Hindlimb muscle (tissue), 1 donor: ENCODE data around the gene IQGAP2. TPM values are rescaled to one million over a fixed set of nuclear protein-coding genes. Genes with fewer than 3 reads are reported as not detected.
"Not testable (repeated sequence)": the region's sequence is repeated elsewhere in the genome, so short reads cannot be mapped to it uniquely, and the experiment has no call there.

Experiments
- DNase-seq: peaks from one replicate; pipeline ENCODE4 v3.0.0-alpha.2; 2013
- polyA plus RNA-seq: library from polyadenylated mRNA; unstranded; fragments of 120-200 nt; gene quantifications from one replicate; pipeline ENCODE4 v1.2.1, GENCODE V29; 2013; ENCODE audit not compliant: insufficient read length

Gene IQGAP2
- polyA plus RNA-seq, 1 donor: 6.6 TPM

DNA sequence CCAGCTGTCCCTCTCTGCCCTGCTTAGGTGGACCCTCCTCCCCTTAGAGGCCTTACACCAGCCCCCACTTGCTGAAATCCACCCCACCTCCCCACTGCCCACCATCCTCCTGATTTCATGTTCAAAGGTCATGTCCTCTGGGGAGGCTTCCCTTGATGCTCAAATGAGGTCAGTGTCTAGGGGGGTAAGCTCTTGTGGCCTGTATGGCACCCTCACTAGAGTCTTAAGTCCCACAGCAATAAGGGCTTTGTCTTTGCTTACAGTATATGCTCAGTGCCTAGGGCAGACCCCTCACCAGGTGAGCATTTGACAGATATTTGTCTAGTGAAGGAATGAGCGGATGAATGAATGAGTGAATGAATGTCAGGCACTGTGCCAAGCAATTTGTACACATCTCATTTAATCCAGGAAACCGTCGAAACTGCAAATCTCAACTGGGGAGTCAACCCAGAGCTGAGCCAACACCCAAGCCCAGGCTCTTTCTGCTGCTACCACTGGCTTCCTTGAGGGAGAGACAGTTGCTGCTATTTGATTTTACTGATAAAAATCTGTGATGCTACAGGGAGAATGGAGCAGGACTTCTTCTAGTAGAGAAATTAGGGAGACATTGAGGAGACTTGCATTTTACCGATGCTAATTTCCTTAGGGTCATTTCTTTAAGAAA is 101.9 kb downstream of the IQGAP2 start:
- DNase-seq: no peak

DNA sequence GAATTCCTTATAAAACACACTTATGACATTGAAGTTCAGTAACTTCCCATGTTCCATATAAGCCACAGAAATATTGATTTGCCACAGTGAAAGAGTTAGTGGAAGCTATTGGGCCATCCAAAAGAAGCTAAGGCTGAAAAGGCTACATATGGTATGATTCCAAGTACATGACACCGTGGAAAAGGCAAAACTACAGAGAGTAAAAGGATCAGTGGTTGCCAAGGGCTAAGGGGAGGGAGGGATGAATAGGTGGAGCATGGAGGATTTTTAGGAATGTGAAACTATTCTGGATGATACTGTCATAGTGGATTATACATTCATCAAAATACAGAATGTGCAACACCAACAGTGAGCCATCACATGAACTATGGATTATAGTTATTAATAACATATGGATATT is 110.4 kb downstream of the IQGAP2 start:
- DNase-seq: peak; percentile 40

DNA sequence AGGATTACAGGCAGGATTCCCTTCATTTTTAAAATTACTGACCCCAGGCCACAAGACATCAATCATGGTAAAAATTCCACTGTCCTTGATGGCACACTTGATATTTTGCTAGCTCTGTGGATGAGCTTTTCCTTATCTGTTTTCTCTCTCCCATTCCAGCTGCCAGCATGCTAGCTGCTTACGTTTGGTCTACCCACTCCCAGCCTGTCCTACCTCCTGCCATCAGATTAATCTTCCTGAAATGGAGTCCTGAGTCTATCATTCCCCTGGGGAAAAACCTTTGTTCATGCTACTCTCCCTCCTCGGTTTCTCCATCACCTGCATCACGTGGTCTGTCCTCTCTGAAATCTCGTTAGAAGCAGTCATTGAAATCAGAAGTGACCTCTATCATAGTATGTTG is 111.2 kb downstream of the IQGAP2 start:
- DNase-seq: no peak

DNA sequence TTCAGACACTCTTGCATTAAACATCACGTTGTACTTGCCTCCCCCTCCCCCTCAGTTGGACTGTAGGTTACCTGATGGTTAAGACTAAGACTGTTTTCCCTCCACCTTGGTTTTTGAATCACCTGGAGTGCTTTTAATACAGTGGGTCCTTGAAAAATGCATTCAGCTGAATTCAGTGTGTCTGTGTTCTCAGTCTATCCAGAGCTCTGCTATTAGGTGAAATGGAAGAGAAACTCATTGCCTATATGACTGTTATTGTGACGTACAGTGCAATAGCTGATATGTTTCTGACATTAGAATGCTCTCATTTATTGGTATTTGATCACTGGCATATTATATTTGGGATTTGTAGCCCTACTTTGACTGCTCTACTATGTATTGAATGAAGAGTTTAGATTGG is 111.6 kb downstream of the IQGAP2 start:
- no peak for DNase-seq

DNA sequence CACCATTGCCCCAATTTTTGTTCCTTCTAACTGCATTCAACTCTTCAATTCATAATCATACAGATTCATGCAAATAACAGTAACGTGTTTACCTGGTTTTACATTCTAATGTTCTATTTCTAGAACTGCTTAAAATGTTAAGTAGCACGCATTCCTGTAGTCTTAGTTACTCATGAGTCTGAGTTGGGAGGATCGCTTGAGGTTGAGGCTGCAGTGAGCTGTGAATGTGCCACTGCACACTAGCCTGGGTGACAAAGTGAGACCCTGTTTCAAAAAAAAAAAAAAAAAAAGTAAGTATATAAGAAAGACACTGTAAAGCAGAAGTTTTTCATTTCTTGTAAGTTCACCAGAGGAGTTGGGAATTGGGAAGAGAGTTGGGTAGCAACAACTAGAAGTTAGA is 114.2 kb downstream of the IQGAP2 start:
- DNase-seq: no peak

DNA sequence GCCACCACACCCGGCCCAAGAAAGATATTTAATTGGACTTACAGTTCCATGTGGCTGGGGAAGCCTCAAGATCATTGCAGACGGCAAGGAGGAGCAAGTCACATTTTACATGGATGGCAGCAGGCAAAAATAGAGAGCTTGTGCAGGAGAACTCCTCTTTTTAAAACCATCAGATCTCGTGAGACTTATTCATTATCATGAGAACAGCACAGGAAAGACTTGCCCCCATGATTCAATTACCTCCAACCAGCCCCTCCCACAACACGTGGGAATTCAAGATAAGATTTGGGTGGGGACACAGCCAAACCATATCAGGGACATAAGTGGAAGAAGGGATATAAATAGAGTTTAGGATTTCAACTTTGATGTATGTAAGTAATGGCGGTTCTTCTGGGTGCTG is 115.2 kb downstream of the IQGAP2 start:
- not testable (repeated sequence) for DNase-seq

DNA sequence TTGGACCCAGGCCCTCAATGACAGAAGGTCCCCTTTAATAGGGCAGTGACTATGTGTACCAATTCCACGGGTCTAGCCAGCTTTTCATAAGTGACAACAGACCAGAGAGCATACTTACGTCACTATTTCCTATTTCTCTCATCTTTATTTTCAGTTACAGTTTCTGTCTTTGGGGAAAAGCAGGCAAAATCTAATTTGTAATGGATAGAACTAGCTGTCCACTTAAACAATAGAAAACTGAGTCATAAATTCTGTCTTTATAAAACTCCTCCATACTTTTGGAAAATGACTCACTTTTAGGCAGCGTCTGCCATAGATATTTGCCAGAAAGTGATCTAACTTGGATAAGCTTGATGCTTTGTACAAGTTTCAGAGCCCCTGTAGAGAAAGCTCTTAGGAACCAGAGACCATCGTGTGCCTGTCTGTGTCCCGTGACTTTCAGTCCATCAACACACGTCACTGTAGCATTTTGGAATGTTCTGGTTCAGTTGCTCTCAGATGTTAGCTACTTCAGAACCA is 118.2 kb downstream of the IQGAP2 start:
- DNase-seq: peak; percentile 87

DNA sequence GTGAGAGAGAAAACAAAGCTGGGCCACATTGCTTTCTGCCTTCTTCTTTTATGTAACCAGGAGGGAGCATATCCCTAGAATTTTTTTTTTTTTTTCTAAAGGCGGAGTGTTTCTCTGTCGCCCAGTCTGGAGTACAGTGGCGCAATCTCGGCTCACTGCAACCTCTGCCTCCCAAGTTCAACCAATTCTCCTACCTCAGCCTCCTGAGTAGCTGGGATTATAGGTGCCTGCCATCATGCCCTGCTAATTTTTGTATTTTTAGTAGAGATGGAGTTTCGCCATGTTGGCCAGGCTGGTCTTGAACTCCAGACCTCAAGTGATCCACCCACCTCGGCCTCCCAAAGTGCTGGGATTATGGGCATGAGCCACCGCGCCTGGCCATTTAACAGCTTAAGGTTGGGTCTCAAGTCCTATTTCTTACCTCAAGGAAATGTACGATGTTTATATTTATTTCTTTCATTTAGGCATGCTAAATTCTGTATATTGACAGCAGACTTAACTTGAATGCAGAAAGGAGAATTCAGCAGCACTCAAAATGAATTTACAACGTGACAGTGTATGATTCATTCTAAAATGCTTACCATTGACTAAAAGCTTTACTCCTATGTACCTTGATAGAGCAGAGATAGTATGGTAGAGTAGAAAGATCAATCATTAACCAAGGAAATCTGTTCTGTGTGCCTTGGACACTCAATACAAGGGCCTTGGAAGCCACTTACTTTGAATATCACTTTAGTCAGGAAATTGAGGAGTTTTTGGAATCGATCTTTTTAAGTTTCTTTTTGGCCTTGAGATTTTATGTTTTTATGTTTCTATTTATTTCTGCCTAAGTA is 119.2 kb downstream of the IQGAP2 start:
- DNase-seq: no peak

DNA sequence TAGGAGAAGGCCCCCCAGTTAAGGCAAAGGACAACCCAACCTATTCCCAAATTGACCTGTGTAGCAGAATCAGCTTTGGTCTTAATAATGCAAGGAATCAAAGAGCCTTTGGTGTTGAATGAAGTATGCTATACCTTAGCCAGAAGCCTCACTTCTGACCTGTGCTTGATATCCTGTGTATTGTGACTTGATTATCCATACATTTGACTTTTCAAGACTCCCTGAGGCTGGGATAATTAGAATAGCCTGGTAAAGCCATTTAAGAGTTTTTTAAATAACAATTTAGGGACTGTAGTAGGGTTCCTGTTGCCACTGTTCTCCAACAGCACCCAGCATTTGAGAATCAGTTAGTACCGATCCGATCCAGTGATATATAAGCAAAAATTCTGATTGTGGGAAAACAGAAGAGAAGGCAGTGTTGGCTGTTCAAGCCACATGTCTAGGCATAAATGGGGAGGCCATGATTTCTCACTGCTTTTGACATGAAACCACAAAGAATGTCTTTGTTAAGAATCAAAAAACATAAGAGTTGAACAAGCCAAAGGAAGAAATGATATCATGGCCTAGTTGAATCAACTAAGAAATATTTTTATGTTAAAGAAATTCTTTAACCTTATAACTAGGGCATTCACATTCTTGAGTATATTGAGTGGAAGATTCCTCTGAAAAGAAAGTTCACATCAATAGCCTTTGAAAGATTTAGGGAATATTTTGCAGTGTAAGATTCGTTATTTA is 121.2 kb downstream of the IQGAP2 start:
- no peak for DNase-seq

DNA sequence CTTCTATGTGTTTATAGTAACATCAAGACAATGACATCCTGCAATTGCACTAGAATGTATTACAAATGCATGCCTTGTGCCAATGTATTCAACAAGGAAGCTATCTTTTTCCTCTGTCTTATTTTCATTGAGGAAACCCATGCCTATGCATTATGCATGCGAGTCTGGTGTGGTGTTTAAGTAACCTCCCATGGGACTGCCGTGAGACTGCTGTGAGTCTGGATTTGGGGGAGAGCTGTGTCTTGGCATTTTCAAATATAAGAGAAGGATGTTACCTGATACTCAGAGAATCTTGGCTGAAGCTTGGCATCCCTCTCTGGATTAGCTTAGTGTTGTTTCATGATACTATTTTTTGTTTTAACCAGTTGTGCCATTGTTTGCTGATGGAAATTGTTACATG is 121.8 kb downstream of the IQGAP2 start:
- no peak for DNase-seq

DNA sequence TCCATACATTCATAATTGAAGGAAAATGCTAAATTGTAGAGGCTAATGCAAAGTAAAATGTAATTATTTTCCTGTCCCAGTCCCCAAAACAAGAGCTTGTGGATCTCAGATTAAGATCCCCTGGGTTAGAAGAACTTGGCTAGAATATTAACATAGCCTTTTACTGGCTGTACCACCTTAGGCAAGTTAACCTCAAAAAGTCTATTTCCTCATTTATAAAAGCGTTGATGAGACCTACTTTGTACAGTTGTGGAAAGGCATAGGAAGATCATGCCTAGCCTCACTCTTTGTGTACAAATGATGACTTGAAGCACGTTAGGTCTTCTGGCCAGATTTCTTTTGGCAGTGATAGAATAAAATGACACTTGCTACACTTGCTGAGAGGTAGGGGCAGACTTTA is 122.9 kb downstream of the IQGAP2 start:
- no peak for DNase-seq

DNA sequence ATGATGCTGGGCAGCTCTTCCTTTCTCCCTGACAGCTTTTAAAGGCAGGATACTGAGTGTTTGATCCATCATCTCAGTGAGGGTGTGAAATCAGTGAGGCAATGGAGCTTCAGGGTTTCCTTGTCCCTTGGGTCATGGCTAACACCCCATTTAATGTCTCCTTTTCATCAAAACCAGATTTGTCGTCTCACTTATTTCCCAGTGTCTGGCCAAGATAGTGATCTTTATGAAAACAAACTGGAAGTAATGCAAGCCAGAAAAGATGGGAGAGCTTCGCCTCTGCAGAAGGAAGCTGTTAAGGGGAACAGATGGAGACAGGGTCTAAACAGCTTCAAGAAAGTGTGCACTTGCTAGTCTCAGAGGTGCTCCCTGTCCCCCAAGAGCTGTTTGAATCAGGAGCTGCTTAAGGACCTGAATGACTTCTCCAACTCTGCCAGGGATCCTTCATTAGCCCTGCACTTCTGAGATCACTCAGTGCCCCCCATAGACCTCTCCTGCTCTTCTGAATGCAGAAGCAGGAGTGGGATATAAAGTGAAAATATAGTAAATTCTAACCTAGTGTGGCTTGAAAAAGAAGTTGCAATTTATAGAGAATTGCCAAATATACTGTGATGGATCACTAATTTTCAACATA is 124.0 kb downstream of the IQGAP2 start:
- no peak for DNase-seq

DNA sequence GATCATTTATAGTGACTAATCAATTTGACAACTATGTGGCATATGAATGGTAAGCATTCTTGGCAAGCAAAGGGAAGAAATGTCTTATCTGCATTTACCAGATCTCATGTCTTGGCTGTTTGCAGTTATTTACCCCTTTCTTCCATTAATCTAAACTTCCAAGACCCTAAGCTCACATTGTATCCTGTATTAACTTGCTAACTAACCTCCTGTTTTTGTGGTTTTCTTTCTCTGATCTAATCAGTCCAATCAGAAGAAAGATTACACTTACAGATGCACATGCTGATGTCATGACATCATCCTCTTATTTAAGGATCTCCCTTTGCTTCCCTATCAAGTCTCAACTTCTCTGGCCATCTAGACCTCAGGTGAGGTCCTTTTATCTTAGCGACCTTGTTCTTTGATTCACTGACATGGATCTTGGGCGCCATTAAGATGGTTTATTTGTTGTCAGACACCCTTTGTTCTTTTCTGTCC is 124.6 kb downstream of the IQGAP2 start:
- DNase-seq: no peak

DNA sequence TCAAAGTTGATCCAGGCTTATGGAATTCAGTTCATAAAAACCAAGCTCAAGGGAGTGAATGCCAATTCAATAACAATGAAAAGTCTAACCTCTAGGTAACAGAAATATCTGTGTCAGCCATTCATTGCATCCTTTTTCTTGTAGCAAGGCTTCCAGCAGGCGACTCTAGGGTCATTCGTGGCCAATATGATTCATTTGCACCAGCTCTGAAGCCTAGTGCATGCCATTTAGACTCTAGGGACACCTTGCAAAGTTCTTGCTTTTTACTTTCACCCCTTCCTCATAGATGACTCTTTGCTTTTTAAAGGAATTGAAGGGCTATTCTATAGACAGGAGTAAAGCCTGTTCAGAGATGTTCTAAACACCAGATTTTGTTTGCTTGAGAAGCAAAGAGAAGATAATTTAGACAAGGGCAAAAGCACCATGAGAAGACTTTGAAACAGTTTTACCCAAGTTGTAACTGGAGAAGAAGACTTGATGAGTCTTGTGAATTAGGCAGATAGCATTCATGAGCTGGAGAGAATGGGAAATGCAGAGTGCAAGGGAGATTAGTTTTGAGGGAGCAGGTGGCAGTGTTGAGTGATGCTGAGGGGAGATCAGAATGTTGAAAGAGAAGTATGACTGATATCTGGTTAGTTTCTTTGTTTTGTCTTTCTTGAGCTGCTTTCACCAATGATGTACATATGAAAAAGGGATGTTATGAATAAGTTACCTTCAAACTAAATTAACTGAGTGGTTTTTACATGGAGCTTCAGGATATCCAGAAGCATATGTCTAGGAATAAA is 125.7 kb downstream of the IQGAP2 start:
- no peak for DNase-seq

DNA sequence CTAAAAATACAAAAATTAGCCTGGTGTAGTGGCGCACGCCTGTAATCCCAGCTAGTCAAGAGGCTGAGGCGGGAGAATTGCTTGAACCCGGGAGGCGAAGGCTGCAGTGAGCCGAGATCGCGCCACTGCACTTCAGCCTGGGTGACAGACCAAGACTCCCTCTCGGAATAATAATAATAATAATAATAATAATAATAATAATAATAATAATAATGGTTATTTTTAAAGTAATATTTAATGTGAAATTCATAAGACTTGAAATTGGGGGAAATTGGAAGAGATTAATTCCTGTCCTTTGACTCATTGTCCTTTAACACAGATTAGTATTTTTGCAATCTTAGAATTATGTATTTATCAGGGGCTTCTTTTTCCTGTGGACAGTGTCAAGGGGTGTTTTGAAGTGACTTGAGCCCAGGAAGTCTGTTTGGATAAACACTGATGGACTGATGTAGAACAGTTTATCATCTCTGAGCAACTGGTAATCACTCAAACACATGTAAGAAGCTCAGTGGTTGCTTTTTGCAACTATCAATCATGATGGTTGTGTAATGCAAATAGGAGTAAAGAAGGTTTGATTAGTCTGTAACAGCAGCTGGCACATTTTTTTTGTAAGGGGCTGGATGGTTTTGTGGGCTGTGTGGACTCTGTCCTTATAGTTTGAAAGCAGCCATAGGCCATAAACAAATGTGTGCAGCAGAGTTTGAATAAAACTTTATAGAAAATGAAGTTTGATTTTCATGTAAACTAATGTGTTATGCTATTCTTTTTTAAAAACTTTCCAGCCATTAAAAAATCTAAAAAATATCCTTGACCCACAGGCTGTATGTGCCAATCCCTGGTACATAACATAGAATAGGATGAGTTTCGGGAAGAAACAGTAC is 126.6 kb downstream of the IQGAP2 start:
- DNase-seq: no peak

DNA sequence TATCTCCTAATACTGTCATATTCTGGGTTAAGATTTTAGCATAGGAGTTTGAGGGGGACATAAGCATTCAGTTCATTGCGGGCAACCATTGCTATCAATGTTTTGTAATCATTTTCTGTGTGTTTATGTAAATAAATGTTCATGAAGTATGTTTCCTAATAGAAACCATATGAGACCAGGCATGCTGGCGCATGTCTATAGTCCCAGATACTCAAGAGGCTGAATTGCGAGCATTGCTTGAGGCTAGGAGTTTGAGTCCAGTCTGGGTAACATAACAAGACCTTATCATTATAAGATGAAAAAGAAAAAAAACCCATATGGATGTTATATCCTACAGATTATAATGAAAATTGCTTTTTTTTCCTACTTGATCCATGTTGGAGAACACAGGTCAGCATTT is 129.0 kb downstream of the IQGAP2 start:
- DNase-seq: no peak

DNA sequence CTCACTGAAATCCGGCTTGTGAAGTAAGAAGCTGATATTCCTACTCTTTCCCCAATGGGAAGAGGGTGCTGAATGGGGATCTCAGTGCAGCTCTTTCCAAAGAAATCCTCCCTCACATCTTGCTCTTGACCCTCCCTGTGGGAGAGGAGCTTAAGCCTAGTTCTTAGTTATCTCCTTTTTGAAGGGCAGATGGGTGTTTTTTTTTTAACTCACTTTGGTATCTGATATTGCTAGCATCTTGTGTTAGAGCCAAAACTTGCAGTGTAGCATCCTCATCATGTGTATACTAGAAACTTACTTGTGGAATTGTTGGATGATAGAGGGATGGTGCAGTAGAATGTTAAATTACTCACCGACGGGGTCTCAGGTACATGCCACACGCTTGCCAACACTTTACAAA is 129.9 kb downstream of the IQGAP2 start:
- no peak for DNase-seq

DNA sequence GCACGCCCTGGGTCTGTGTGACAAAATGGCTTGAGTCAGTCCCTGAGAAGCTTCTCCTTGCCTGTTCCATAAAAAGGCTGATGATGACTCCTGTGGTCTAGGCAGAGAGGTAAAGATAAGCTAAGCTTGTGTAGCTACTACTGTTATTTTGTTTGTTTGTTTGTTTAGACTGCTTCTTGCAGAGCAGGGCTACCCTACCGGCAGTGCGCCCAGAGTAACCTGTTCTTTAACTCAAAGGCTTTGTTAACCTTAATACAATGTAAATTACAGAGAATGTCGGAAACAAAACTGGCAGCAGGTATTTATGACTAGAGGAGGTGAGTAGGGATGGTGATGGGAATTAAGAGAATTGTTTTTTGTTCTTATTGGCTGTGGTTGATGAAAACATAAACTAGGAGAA is 132.5 kb downstream of the IQGAP2 start:
- DNase-seq: no peak

DNA sequence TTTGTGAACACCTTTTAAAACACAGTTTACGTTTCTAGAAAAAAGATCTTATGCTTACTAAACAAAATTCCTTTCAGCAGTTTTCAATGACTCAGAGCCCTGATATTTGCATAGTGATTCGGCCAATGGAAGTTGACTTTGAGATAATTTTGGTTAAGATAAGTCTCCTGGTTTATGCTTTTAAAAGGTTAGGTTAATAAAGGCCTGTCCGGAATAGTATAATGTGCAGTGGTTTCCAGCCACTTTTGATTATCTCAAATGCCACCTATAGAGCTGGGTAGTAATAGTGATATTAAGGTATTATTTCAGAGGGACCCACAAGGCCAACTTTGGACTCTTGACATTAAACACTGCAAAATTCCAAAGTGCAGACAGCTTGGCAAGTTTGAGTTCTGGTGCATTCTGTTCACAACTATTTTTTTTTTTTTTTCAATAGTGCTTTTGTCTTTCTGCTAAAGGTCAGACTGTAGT is 134.0 kb downstream of the IQGAP2 start:
- DNase-seq: no peak

DNA sequence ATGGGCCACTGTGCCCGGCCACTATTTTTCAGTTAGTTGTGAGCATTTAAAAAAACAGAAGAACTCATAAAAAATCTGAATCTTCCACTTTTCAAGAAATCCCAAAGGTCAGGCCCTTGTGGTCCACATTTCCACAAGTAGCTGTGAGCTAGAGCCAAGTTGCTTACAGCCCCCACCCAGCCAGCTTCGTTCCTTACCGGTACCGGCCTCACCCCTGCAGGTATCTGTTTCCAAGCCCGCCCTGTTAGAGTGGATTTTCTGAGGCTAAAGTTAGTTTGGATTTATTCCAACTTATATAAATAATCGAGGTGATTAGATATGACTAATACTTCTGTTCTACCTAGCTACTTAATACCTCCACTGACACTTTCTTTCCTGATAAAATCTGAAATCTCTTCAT is 139.2 kb downstream of the IQGAP2 start:
- no peak for DNase-seq
